Raji (cell line): ENCODE measurements around the gene PRKG2.

Experiments
- POLR2A ChIP-seq: IDR thresholded peaks from 2 replicates; pipeline ENCODE4 v1.6.1; 2011; ENCODE audit warnings: low read depth, low read length, control low read depth; ENCODE audit not compliant: insufficient read depth

The PRKG2 gene

GRCh38 chr4:81194286-81194685 is 20.7 kb downstream of the PRKG2 start:
- no peak for TF ChIP-seq POLR2A

DNA sequence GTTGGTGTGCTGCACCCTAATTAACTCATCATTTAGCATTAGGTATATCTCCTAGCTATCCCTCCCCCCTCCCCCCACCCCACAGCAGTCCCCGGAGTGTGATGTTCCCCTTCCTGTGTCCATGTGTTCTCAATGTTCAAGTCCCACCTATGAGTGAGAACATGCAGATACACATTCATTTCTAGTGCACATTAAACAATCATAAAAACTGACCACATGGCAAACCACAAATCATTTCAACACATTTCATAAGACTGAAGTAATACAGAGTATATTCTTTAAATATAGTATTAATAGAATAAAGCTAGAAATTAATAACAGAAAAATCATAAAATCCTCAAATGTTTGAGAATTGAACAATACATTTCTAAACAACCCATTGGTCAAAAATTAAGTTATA is 34.1 kb downstream of the PRKG2 start:
- TF ChIP-seq POLR2A = no peak

DNA sequence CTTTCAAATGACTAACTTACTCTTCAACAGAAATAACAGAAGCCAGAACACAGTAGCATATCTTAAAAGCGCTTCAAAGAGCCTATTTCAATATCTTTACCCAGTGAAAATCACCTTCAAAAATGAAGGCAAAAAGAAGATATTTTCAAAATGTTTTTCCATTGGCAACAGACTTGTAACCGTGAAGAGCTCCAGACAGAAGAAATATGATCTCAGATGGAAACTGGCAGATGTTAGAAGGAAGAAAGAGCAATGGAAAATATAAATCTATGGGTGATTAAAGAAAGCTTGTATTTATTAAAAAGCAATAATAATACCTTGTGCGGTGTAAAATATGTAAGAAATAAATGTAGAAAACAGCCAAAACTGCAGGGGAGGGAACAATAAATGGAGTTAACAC is 35.7 kb downstream of the PRKG2 start:
- TF ChIP-seq POLR2A = no peak

GRCh38 chr4:81173213-81173612 is 41.8 kb downstream of the PRKG2 start:
- no peak for TF ChIP-seq POLR2A

- TF ChIP-seq POLR2A = no peak
Measured at GRCh38 chr4:81166458-81167160, 48.4 kb downstream of the PRKG2 start.

- no peak for TF ChIP-seq POLR2A
Measured at GRCh38 chr4:81165861-81166430, 49.1 kb downstream of the PRKG2 start.

GRCh38 chr4:81164623-81165416 is 50.2 kb downstream of the PRKG2 start:
- no peak for TF ChIP-seq POLR2A

GRCh38 chr4:81164126-81164525 is 50.9 kb downstream of the PRKG2 start:
- no peak for TF ChIP-seq POLR2A

DNA sequence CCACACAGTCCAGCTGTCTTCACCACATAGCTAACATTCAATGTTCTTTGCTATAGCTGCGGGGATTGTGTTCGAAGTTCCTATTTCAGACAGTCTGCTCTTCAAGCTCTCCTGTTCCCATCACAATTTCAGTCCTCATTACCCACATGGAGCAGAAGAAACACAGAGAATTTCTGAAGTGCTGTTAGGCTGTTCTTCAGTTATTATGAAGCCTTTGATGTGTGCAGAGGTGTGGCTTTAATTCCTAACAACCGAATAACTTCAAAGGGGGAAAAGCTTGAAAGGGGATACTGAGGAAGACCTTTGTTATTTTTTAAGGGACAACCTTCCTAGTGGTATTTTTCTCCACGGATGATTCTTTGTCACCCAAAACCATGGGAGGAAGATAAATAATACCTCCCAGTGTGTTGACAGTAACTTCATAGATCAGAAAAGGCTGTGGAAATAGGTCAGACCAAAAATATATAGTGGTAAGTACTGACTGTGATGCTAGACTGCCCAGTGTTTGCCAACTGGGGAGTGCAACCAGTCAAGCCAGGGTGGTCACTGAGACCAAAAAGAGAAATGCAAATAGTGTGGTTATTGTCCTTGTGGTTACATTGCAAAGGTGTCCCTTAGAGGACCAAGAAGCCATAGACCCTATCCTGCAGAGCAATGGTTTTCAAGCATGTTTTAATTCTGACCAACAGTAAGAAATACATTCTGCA is 52.1 kb downstream of the PRKG2 start:
- no peak for TF ChIP-seq POLR2A

DNA sequence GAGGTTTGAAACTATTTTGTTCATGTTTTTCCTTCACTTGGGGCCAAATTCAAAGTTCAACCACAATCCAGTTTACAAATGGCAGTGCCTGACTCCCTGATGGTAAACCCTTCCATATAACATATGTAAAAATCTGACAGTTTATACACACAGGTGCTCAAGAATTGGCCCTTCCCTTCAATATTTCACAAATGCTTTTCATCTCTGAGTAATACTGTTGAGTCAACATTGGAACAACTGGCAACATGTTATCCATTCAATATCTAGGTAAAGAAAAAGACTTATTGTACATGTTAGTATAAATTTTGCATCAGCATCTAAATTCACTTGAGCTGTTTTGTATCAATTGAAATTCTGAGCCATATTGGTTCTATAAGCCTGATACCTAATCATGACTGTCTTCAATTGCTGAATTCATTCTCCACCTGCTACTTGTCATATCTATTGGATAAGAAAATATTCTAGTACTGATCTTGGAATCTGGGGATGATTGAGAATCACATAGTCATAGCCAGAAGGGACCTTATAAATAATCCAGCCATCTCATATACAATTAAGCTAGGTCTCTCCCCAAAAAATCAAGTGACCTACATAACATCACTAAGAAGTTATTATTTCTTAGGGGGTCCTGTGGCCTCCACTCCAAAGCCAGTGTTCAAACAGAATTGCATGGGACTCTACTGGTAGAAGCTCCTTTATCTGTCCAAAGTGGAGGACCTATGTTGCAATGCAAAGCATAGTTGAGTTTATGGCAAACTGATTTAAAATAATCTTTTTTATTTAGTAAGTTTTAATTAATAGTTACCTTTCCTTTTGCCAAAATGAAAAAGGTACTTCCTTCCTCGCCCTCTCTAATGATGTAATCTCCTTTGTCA is 61.9 kb downstream of the PRKG2 start:
- TF ChIP-seq POLR2A = no peak

DNA sequence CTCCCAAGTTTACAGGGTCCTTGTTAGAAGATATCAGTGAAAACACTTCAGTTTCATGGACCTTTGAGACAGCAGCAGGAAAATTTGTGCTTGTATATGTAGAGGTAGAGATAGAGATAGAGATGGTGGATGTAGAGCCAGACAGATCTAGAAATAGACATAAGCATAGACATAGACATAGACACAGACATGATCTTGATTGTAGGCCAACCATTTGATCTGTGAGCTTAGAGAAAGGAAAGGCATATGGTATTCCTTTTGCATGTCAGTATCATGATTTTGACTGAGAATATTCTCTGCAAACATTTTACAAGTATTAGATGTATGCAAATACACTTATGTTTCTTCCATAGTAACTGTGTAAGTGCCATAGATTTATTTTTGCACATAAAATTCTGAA is 65.0 kb downstream of the PRKG2 start:
- no peak for TF ChIP-seq POLR2A

DNA sequence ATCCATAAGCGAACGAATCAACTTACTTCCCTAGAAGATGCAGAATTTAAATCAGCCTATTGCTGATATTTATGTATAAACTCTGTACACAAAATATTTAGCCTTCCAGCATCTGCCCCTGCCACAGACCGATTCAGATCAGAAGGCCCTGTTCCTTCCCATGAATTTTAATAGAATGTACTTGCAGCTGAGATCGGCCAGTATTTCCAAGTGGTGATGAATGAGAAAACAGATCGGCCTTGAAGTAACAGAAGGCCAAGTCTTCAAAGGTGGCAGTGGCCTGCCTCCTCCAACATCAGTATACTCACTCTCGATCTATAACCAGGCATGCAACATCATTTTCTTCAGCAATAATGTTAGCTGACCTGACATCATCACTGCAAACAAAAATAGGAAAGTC is 66.4 kb downstream of the PRKG2 start:
- no peak for TF ChIP-seq POLR2A

- TF ChIP-seq POLR2A = no peak
Measured at GRCh38 chr4:81146466-81146865, 68.6 kb downstream of the PRKG2 start.

- no peak for TF ChIP-seq POLR2A
Measured at GRCh38 chr4:81143183-81143582, 71.8 kb downstream of the PRKG2 start.

DNA sequence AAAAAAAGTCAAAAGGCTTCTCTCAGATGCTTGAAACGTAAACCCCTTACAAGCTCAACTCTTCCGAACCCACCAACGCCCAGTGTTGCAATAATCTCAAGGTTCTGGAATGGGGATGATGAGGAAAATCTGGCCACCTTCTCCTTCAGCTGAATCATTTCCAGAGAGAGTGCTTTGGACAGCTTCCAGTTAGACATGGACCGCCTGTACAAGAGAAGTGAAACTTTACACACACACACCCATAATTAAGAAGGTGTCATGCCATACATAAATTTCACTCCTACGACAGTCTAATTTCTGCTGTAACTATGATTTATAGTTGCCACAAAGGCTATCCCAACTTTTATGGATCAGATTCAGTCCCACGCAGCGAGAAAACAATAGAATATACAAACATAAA is 72.3 kb downstream of the PRKG2 start:
- TF ChIP-seq POLR2A = no peak
